Globus pallidus (tissue), 1 donor: Measurements from ENCODE around the gene HCK.

ENCODE experiments used
- DNase-seq: peaks from one replicate; pipeline ENCODE4 v3.0.0-alpha.2; 2015; ENCODE audit warnings: low spot score

HCK gene

DNA sequence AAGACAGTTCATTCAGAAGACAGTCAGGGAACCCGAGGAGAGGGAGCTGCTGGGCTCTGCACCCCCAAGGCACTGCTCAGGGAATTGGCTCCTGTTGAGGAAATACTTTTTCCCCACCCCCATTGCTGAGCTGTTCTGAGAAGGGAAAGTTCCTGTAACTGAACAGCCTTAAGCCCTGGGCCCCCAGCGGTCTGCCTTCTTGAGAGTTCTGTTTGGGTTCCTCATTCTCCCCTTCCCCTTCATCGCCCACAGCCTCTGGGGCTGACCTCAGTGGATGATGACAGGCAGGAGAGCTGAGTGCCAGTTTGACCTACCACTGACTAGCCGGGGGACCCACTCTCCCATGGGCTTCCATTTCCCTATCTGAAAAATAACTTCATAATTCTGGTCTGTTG, 10.7 kb downstream of the HCK start:
- DNase-seq: peak; percentile 69

DNA sequence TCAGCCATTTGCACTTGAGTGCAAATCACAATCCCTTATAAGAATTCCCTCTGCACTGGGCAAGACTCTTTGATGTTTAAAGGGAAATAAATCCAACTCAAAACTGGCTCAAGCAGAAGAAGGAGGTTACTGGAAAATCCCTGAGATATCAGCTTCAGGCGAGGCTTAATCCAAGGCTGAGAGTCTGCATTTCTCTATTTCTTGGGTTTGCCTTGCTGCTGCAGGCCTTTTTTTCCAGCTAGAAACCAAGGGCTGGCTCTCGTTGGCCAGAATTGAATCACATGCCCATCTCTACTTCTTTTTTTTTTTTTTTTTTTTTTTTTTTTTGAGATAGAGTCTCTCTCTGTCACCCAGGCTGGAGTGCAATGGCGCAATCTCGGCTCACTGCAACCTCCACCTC, 11.7 kb downstream of the HCK start:
- DNase-seq: peak; percentile 31

DNA sequence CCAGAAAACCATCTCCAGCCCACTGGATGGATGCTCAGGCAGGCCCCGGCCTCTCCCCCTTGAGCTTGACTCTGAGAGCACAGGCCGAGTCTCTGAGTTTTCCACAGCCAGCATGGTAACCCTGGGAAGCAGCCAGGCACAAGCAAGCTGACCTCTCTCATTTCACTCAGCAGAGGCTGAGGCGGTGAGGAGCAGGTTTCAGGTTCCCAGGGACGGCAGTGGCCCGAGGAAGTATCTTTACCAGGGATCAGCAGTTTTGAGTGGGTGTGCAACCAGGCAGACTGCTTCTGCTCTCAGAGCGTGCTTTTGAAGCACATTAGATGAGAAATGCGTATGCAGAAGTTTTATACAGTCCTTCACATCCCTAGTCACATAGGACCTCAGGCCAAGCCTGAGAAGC, 12.6 kb downstream of the HCK start:
- no peak for DNase-seq

DNA sequence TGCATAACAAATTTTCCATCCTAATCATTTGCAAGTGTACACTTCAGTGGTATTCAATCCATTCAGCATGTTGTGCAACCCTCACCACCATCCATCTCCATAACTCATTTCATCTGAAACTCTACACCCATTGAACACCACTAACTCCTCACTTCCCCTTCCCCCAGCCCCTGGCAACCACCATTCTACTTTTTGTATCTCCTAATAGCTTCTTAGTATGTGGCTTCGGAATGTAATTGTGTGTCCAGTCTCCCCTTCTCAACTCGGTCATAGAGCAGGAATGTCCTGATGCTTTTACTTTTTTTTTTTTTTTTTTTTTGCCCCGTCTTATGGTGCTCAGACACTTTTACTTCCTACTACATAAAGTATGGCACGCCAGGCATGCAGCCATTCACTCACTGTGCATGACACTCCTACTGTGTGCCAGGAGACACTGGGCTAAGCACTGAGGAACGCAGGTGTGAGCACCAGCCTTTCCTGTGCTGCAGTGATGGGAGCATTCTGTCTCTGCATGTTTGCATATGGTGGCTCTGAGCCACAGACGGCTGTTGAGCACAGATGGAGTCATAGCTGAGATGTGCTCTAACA, 15.3 kb downstream of the HCK start:
- no peak for DNase-seq

DNA sequence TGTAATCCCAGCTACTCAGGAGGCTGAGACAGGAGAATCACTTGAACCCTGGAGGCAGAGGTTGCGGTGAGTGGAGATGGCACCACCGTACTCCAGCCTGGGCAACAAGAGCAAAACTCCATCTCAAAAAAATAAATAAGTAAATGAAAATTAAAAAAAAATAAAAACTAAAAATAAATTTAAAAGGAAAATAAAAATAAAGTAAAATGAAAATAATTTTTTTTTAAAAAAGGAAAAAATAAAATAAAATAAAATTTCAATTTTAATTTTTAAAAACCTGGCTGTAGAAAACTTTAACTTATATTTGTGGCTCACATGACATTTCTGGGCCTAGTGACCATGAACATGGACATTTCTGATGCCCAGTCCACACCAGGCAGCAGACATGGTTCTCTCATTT, 16.1 kb downstream of the HCK start:
- DNase-seq: no peak

DNA sequence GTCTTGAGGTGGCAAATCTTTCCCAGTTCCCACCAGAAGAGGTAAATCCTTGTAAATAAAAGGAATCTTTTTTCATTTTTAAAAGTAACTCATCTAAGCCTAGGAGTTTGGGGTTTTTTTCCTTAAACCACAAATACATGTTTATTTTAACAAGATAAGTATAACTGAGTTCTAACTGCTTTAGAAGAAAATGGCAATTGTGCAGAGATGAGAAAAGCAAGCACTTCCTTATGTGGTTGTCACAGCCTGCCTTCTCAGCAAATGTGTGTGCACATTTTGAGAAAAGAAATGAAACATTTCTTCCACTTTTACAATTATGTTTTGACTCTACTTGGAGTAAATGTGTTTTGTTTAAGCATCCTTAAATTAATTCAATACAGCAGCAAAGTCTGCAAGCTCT, 17.7 kb downstream of the HCK start:
- no peak for DNase-seq

DNA sequence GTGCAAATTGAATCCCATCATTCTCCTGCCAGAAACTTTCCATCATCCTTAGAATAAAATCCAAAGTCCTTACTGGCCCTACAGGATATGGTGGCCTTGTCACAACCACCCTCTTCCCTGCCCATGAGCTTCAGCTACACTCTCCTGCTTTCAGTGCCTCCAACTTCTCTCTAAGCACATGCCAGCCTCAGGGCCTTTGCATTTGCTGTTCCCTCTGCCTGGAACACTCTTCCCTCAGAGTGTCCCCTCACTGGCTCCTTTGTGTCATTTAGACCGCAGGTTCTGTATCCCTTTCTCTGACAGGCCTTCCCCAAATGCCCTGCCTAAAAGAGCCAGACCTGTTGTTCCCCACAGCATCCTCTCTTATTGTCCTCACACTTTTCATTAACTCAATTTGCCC, 18.2 kb downstream of the HCK start:
- DNase-seq: no peak

DNA sequence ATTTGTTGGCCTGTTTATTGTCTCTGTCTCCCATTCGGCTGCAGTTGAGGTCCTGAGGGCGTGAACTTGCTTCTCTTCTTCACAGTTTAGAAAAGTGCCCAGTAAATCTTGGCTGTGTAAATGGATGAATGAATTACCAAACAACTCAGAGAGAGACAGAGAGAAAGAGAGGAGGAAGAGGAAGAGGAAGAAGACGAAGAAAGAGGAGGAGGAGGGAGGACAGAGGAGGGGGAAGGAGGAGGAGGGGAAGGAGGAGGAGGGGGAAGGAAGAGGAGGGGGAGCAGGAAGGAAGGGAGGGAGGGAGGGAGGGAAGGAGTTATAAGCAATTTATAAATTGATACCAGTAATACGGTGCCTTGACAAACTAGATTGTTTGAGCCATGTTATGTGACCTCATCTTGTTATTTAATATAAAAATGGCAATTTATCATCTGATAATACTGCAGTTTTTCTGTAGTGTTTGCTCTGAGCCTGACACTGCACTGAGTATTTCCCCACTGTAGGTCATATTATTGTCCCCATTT, 18.7 kb downstream of the HCK start:
- DNase-seq: no peak

DNA sequence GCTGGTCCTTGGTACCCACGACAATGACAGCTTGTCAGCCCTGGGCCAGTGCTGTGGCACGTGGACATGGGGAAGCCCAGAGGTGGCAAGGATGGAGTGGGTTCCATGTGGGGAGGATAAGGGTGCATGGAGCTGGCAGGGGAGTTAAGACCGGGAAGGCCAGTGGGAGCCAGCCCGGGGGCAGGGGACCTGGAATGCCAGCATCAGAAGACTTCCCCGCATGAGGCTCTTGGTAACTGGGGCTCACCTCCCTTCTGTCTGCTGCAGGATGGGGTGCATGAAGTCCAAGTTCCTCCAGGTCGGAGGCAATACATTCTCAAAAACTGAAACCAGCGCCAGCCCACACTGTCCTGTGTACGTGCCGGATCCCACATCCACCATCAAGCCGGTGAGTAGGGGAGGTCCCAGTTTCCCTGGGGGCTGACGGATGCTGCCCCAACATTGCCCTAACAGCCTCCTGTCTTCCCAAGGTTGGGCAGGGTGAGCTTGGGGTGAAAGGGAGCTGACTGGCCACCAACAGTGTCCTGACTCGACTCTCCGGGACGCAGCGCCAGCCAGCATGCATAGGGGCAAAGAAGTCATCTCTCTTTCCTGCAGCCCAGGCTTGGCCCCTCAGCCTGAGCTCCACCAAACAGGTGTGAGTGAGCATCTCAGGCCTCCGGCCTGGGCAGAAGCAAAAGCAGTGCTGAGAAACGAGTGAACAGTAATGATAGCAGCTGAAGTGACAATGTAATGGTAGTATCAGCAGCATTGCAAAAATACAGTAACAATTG, 19.5 kb downstream of the HCK start:
- DNase-seq: no peak

DNA sequence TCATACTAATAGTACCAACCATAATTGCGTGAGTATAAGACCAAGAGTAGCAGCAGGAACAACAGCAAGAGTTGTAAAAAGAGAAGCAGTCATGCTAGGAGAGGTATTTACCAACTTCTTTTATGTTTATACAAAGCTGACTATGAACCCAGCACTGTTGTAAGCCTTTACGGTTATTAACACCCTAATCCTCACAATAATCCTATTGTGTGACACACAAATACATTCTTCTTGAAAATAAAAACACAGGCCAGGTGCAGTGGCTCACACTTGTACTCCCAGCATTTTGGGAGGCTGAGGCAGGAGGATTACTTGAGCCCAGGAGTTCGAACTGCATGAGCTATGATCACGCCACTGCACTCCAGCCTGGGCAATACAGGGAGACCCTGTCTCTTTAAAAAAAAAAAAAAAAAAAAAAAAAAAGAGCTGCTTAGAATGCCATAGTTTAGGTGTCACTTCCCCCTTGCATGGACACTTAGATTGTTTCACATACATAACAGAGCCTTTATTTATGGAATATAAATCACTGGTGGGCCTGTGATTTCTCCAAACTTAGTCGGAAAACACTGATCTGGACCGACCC, 20.2 kb downstream of the HCK start:
- DNase-seq: no peak

DNA sequence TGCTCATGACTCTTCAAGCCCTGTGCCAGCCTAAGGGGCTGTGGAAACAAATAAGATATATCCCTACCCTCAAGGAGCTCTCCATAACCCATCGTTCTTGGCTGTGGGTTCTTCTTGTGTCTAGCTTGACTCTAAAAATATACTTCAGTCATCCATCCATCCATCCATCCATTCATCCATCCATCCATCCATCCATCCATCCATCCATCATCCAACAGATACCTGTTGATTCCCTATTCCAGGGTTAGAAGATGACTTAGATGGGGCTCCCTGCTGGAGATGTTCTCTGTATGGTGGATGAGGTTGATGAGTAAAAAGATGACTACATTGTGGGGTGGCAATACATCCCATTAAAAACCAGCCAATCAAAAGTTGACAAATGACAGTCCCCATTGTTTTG, 23.5 kb downstream of the HCK start:
- DNase-seq: no peak

DNA sequence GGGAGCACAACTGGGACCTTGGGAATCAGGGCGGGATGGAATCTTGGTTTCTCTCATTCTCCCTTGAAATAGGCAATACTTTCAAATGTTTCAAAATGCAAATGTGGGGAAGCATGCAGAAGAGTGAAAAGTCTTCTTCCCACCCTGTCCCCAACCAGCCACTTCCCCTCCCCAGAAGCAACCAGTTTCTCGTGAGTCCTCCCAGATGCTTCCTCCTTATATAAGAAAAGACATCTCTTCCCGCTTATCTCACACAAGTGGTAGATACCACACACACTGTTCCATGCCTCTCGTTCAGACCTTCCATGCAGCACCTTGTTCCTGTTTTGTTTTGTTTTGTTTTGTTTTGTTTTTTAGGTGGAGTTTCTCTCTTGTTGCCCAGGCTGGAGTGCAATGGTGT, 25.1 kb downstream of the HCK start:
- peak; percentile 24 for DNase-seq

DNA sequence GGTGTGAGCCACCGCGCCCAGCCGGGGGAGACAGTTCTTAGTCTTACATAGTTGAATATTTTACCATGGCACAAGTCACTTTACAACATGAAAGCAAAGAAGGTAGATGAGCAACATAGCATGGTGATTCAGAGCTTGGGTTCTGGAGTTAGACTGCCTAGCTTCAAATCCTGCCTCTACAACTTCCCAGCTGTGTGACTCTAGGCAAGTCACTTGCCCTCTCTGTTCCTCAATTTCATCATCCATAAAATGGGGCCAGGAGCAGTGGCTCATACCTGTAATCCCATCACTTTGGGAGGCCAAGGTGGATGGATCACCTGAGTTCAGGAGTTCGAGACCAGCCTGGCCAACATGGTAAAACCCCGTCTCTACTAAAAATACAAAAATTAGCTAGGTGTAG, 26.3 kb downstream of the HCK start:
- no peak for DNase-seq

DNA sequence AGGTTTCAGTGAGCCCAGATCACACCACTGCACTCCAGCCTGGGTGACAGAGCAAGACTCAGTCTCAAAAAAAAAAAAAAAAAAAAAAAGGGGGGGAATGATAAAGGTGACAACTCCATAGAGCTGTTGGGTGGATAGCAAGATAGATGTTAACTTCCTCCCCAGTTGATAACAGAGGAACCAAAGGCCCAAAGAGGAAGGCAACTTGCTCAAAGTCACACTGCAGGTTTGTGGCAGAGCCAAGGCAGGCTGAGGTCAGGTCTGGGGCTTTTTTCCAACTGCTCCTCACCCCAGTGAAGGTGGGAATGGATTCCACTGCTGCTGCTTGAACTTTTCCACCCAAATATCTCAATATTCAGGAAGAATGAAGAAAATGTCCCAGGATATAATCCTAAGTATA, 26.7 kb downstream of the HCK start:
- DNase-seq: no peak

DNA sequence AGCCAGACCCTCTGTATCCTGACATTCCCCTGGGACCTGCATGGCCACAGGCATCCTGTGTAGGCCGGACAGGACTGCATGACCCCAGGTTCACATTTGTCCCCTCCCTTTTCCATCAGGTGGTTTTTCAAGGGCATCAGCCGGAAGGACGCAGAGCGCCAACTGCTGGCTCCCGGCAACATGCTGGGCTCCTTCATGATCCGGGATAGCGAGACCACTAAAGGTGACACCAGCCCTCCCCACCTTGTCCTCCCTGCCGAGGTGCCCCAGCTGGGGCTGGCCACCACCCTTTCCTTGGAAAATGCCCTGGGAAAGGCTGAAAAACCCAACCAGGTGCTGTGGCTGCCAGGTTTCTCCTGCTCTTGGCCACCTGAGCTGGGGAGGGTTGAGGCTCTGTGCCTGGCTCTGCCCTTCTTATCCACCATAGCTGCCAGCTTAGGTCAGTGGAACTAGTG, 27.6 kb downstream of the HCK start:
- DNase-seq: no peak

DNA sequence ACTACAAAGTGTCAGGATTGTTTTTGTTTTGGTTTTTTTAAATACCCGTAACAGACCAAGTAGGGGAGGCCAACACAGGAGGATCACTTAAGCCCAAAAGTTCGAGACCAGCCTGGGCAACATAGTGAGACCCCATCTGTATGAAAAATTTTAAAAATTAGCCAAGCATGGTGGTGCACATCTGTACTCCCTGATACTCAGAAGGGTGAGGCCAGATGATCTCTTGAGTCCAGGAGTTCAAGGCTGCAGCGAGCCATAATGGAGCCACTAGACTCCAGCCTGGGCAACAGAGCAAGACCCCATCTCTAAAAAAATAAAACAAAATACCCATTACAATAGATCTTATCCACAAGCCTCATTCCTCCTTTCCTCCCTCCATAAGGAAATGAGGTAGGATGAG, 28.7 kb downstream of the HCK start:
- DNase-seq: no peak

DNA sequence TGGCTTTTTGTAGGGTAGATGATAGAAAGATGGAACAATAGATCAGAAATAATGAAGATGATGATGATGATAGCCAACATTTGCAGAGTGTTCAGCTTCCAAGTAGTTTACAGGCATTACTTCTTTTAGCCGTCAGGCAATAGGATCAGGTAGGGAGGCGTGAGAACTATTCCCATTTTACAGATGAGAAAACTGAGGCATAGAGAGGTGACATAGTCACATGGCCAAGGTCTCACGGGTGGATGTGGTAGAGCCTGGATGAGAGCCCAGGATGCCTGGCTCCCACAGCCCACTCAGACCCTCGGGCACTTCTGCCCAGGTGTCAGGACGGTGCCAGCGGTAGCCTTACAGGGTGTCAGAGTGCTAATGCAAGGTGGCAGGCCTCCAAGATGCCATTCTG, 31.4 kb downstream of the HCK start:
- DNase-seq: no peak

DNA sequence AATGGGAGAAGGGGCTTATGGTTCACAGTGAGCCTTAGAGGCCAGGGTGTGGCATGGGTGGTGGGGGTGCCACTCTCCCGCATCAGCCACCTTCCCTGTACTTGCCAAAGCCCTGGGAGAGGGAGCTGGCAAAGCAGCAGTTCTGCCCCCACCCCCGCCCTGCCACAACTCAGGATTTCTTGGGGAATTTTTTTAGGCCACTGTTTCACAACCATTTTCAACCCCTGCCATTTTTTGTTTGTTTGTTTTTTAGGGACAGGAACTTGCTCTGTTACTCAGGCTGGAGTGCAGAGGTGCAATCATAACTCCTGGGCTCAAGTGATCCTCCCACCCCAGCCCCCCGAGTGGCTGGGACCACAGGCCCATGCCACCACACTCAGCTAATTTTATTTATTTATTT, 35.0 kb downstream of the HCK start:
- no peak for DNase-seq

DNA sequence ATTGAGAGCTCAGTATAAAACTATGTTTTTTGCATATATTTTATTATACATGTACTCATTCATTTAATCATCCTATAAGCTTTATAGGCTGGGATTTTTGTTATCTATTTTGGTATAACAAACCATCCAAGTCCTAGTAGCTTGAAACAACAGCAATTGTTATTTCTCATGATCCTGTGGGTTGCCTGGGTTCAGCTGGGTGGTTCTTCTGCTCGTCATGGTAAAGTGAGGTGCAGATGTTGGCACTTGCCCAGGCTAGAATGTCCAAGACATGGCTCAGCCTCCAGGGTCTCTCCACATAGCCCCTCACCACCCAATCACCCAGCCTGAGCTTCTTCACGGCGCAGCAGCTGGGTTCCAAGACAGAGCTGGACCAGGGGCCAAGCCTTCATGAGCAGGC, 36.7 kb downstream of the HCK start:
- no peak for DNase-seq

DNA sequence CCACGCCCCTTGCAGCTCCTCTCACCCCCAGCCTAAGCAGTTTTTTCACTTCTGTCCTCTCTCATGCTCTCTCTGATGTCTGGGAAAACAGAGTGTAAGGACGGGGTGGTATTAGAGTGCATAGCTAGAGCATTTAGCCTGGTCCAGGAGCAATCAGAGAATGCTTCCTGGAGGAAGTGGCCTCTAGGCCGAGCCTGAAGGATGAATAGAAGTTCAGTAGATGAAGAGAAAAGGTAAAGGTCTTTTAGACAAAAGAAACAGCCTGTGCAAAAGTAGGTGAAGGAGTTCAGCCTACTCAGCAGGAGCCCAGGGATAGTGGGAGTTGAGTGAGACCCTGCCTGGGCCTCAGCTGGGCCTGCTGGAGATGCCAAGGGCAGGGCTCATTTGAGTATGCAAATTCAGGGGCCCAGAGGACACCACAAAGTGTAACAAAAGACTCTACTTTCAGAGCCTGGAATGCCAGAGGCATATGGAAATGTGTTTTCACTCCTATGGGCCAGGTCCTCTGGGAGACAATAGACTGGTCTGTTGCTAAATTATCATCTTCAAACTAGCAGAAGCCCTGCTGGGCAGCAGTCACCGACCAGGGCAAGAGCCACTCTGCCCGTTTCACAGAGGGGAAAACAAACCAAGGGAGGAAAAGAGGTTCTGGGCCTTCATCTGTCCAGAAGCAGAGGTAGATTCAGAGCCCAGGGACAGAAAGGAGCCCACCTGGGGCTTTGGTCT, 37.8 kb downstream of the HCK start:
- DNase-seq: no peak

DNA sequence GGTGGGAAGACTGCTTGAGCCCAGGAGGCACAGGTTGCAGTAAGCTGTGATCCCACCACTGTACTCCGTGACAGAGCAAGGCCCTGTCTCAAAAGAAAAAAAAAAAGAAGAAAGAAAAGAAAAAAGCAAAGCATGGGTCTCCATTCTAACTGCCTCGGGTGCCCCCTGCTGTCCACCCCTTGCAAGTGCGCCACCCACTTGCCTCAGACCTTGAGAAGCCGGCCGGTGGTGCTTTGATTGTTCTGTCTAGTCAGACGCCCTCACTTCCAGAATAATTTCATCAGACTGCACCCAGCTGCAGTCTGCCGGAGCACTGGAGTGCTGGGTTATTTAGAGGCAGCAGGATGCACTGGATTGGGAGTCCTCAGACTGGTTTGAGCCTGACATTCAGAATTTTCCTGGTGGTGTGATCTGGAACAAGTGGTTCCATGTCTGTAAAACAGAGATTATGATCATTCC, 39.9 kb downstream of the HCK start:
- DNase-seq: peak; percentile 54

DNA sequence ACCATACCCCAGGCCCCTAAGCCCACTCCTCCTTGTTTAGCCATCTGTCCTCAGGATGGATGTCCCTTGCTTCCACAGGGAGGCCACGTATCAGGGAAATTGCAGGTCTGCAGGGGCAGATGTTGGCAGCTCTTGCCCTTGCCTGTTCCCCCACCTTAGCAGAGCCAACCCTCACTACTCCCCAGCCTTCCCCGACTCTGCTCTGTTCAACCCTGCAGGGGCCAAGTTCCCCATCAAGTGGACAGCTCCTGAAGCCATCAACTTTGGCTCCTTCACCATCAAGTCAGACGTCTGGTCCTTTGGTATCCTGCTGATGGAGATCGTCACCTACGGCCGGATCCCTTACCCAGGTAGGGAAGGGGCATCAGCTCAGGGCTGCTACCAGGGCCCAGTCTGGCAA, 46.7 kb downstream of the HCK start:
- no peak for DNase-seq
